ENCODE measurements around the gene VKORC1.

VKORC1 gene

GRCh38 chr16:31130899-31131298 lies 36.3 kb upstream of the VKORC1 start:
- DNase-seq (ENCODE audit: extremely low spot score), result no peak
- CTCF ChIA-PET, result no interaction called here
- POLR2A ChIA-PET, result interaction anchor here (1.1 to 6.9 kb wide), 3 partner anchors 9 to 14 kb away, joined by 3 to 38 read pairs (median 4); partner anchors contain the start of gene KAT8
- TF ChIP-seq L3MBTL2 (conservative IDR thresholded peaks at IDR 0.05) (no peak), FOXM1 (IDR thresholded peaks at IDR 0.05; ENCODE audit: borderline replicate concordance) (no peak), ELF4 (IDR thresholded peaks at IDR 0.05) (no peak), ARNT (IDR thresholded peaks at IDR 0.05) (no peak), LEF1 (IDR thresholded peaks at IDR 0.05; ENCODE audit: borderline replicate concordance) (no peak), SP1 (IDR thresholded peaks at IDR 0.05) (no peak), BHLHE40 (IDR thresholded peaks at IDR 0.05; ENCODE audit: borderline replicate concordance) (no peak), FOXA1 (IDR thresholded peaks at IDR 0.05) (no peak), CTBP1 (IDR thresholded peaks at IDR 0.05; ENCODE audit: borderline replicate concordance) (no peak), TARDBP (IDR thresholded peaks at IDR 0.05) (no peak), ZNF384 (IDR thresholded peaks at IDR 0.05) (no peak), HDGF (IDR thresholded peaks at IDR 0.05; ENCODE audit: borderline replicate concordance) (no peak), NFRKB (IDR thresholded peaks at IDR 0.05) (no peak), FOXK2 (IDR thresholded peaks at IDR 0.05) (no peak), SUZ12 (IDR thresholded peaks at IDR 0.05) (no peak), PKNOX1 (IDR thresholded peaks at IDR 0.05) (no peak)

GRCh38 chr16:31130336-31130891 lies 35.8 kb upstream of the VKORC1 start:
- no peak for DNase-seq (ENCODE audit: extremely low spot score)
- POLR2A ChIA-PET, result no interaction called here
- no peak for TF ChIP-seq LEF1 (IDR thresholded peaks at IDR 0.05; ENCODE audit: borderline replicate concordance)
- no peak for TF ChIP-seq NFRKB (IDR thresholded peaks at IDR 0.05)
- TF ChIP-seq SP1 (IDR thresholded peaks at IDR 0.05), result no peak
- no peak for TF ChIP-seq BHLHE40 (IDR thresholded peaks at IDR 0.05; ENCODE audit: borderline replicate concordance)
- no peak for TF ChIP-seq FOXK2 (IDR thresholded peaks at IDR 0.05)
- TF ChIP-seq ARNT (IDR thresholded peaks at IDR 0.05), result no peak
- no peak for TF ChIP-seq CTBP1 (IDR thresholded peaks at IDR 0.05; ENCODE audit: borderline replicate concordance)
- TF ChIP-seq ZNF384 (IDR thresholded peaks at IDR 0.05), result no peak
- CTCF ChIA-PET, result no interaction called here

GRCh38 chr16:31129568-31130335 lies 35.2 kb upstream of the VKORC1 start:
- no peak for DNase-seq (ENCODE audit: extremely low spot score)
- ChIA-PET POLR2A (interaction anchor here (1.8 kb wide), 1 partner anchor 12 kb away, joined by 15 read pairs; the partner anchor contains the start of gene KAT8), CTCF (interaction anchor here (0.7 kb wide), 1 partner anchor 103 kb away, joined by 3 read pairs; no protein-coding TSS in a partner anchor)
- no peak for TF ChIP-seq FOXM1 (IDR thresholded peaks at IDR 0.05; ENCODE audit: borderline replicate concordance)
- TF ChIP-seq L3MBTL2 (conservative IDR thresholded peaks at IDR 0.05), result no peak
- TF ChIP-seq HDGF (IDR thresholded peaks at IDR 0.05; ENCODE audit: borderline replicate concordance), result no peak
- TF ChIP-seq FOXK2 (IDR thresholded peaks at IDR 0.05), result no peak
- no peak for TF ChIP-seq CTBP1 (IDR thresholded peaks at IDR 0.05; ENCODE audit: borderline replicate concordance)
- no peak for TF ChIP-seq PKNOX1 (IDR thresholded peaks at IDR 0.05)
- no peak for TF ChIP-seq SP1 (IDR thresholded peaks at IDR 0.05)
- no peak for TF ChIP-seq SUZ12 (IDR thresholded peaks at IDR 0.05)
- no peak for TF ChIP-seq LEF1 (IDR thresholded peaks at IDR 0.05; ENCODE audit: borderline replicate concordance)
- TF ChIP-seq ELF4 (IDR thresholded peaks at IDR 0.05), result no peak
- no peak for TF ChIP-seq BHLHE40 (IDR thresholded peaks at IDR 0.05; ENCODE audit: borderline replicate concordance)
- no peak for TF ChIP-seq ZNF384 (IDR thresholded peaks at IDR 0.05)
- TF ChIP-seq TARDBP (IDR thresholded peaks at IDR 0.05), result no peak
- no peak for TF ChIP-seq FOXA1 (IDR thresholded peaks at IDR 0.05)

GRCh38 chr16:31128711-31129567 lies 34.3 kb upstream of the VKORC1 start:
- CTCF ChIA-PET, result interaction anchor here (0.7 kb wide), 1 partner anchor 676 kb away, joined by 3 read pairs; no protein-coding TSS in a partner anchor
- POLR2A ChIA-PET, result interaction anchor here (1.8 kb wide), 1 partner anchor 12 kb away, joined by 15 read pairs; the partner anchor contains the start of gene KAT8
- TF ChIP-seq FOXA1 (IDR thresholded peaks at IDR 0.05) (no peak), SP1 (IDR thresholded peaks at IDR 0.05) (no peak), NFRKB (IDR thresholded peaks at IDR 0.05) (no peak)
- DNase-seq (ENCODE audit: extremely low spot score), result no peak

GRCh38 chr16:31127182-31127581 lies 32.6 kb upstream of the VKORC1 start:
- DNase-seq (ENCODE audit: extremely low spot score), result no peak
- TF ChIP-seq TARDBP (IDR thresholded peaks at IDR 0.05), result no peak
- TF ChIP-seq FOXK2 (IDR thresholded peaks at IDR 0.05), result no peak
- TF ChIP-seq NFRKB (IDR thresholded peaks at IDR 0.05), result no peak
- no peak for TF ChIP-seq L3MBTL2 (conservative IDR thresholded peaks at IDR 0.05)
- no peak for TF ChIP-seq HDGF (IDR thresholded peaks at IDR 0.05; ENCODE audit: borderline replicate concordance)
- no peak for TF ChIP-seq ELF4 (IDR thresholded peaks at IDR 0.05)
- no peak for TF ChIP-seq ARNT (IDR thresholded peaks at IDR 0.05)
- no peak for TF ChIP-seq ZNF384 (IDR thresholded peaks at IDR 0.05)
- TF ChIP-seq BHLHE40 (IDR thresholded peaks at IDR 0.05; ENCODE audit: borderline replicate concordance), result no peak
- no peak for TF ChIP-seq CTBP1 (IDR thresholded peaks at IDR 0.05; ENCODE audit: borderline replicate concordance)
- no peak for TF ChIP-seq PKNOX1 (IDR thresholded peaks at IDR 0.05)
- no peak for TF ChIP-seq FOXM1 (IDR thresholded peaks at IDR 0.05; ENCODE audit: borderline replicate concordance)
- TF ChIP-seq SUZ12 (IDR thresholded peaks at IDR 0.05), result no peak
- TF ChIP-seq LEF1 (IDR thresholded peaks at IDR 0.05; ENCODE audit: borderline replicate concordance), result no peak
- TF ChIP-seq FOXA1 (IDR thresholded peaks at IDR 0.05), result no peak
- no peak for TF ChIP-seq SP1 (IDR thresholded peaks at IDR 0.05)
- ChIA-PET CTCF (no interaction called here), POLR2A (interaction anchor here (0.6 to 2.6 kb wide), 2 partner anchors 10 to 53 kb away, joined by 3 to 20 read pairs; partner anchors contain the start of genes FUS and KAT8)
